GM23248 (cell line): ENCODE results near the gene MYOG.

Experiments
- EZH2 ChIP-seq: fragments of 200-600 bp; sonication (generic); IDR thresholded peaks from 2 replicates; pipeline ENCODE4 v1.6.1; 2018; ENCODE audit warnings: antibody characterized with exemption, mild to moderate bottlenecking; ENCODE audit not compliant: insufficient read depth, poor library complexity, severe bottlenecking
- EZH2phosphoT487 ChIP-seq: fragments of 200-600 bp; sonication (generic); IDR thresholded peaks from 2 replicates; pipeline ENCODE4 v1.6.1; 2018; ENCODE audit warnings: antibody characterized with exemption, moderate library complexity, mild to moderate bottlenecking, low read depth; ENCODE audit not compliant: insufficient read depth

GRCh38 chr1:203073469-203073868 lies 12.3 kb downstream of the MYOG start:
- TF ChIP-seq EZH2: no peak
- TF ChIP-seq EZH2phosphoT487: no peak
